Measurements from ENCODE around the gene ARHGDIB. TPM values are rescaled to one million over a fixed set of nuclear protein-coding genes. Genes with fewer than 3 reads are reported as not detected.
A peak's percentile ranks its signal among the peaks of the same experiment; 100 is the strongest.

The ARHGDIB gene
- total RNA-seq, 4 donors from 2014 or later = 17.1 to 290 (median 57.1) TPM

GRCh38 chr12:14956024-14956891 is 5.1 kb downstream of the ARHGDIB start:
- H3K4me3 ChIP-seq = peak overlapping the region in 1 of 4 donors; percentile 19
- H3K27me3 ChIP-seq = no peaks in the 10 kb centered on the region
- no peak for DNase-seq
- TF ChIP-seq POLR2A (IDR thresholded peaks at IDR 0.05) (no peak), CTCF (IDR thresholded peaks at IDR 0.05) (no peak)
- H3K4me1 ChIP-seq = peaks cover 0 to 17% (median 9%) of the 10 kb centered on the region in 4 donors
- peak overlapping the region; percentile 24 to 90 (median 56) for H3K27ac ChIP-seq
- H3K9me3 ChIP-seq = no peaks in the 10 kb centered on the region
- H3K36me3 ChIP-seq = no peaks in the 10 kb centered on the region

DNA sequence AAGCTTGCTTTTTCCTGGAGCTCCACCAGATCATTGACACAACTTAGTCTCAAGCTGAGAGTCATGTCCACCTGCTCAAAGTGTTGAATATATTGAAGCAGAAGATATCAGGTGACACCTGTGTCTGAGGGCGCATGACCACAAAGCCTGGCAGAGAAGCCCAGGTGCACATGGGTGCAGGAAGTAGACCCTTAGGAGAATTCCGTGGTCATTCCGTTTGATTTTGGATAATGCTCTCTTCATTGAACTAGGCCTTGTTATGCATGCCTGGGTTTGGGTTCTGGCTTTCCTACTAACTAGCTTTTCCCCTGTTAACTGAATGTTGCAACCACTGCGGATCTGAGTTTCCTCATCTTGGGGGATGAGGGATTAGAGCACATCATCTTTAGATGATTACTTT is 7.1 kb downstream of the ARHGDIB start:
- no peaks in the 10 kb centered on the region for H3K9me3 ChIP-seq
- no peak for TF ChIP-seq POLR2A (IDR thresholded peaks at IDR 0.05)
- no peak for TF ChIP-seq CTCF (IDR thresholded peaks at IDR 0.05)
- peak in 1 of 3 donors; percentile 56 for DNase-seq
- H3K27ac ChIP-seq = peak overlapping the region; percentile 13 to 90 (median 48)
- no peaks in the 10 kb centered on the region for H3K27me3 ChIP-seq
- H3K4me3 ChIP-seq = no peak overlapping the region
- no peaks in the 10 kb centered on the region for H3K36me3 ChIP-seq
- H3K4me1 ChIP-seq = peaks cover 0 to 21% (median 12%) of the 10 kb centered on the region in 4 donors

- Histone ChIP-seq H3K4me1 (peaks cover 0 to 25% (median 15%) of the 10 kb centered on the region in 4 donors), H3K9me3 (no peaks in the 10 kb centered on the region), H3K27ac (peak overlapping the region; percentile 13 to 90 (median 48)), H3K27me3 (no peaks in the 10 kb centered on the region), H3K4me3 (no peak overlapping the region), H3K36me3 (no peaks in the 10 kb centered on the region)
- DNase-seq = no peak
- TF ChIP-seq POLR2A (IDR thresholded peaks at IDR 0.05) (no peak), CTCF (IDR thresholded peaks at IDR 0.05) (no peak)
Observed at GRCh38 chr12:14953752-14954151, 7.6 kb downstream of the ARHGDIB start.

DNA sequence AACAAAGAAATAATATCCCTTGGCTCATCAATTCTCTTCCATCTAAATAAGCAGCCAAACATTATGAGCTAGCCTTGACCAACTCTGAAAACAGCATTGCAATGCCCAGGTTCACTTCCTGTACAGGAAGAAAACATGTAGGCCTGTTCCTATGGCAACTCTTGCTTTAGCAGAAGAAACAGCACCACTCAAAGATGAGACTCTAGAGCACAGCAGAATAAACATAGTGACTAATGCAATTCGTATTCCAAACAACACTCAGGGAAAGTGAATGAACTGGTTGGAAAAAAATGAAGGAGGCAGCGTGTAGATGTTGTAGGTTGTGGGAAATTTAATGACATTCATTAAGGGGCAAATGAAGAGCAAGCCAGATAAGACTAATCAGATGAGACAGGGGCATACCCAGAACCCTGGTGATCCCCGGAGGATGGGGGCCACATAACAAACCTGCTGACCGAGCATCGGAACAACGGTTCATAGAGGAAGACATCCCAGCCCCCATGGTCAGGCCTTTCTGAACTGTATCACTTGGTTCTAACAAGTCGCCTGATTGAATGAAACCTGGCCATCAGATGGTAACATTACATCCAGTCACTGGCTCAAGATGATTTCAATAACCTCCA is 9.0 kb downstream of the ARHGDIB start:
- Histone ChIP-seq H3K27me3 (no peaks in the 10 kb centered on the region), H3K36me3 (no peaks in the 10 kb centered on the region), H3K27ac (peak overlapping the region; percentile 13 to 90 (median 71)), H3K4me1 (peaks cover 0 to 31% (median 21%) of the 10 kb centered on the region in 4 donors), H3K9me3 (no peaks in the 10 kb centered on the region), H3K4me3 (no peak overlapping the region)
- TF ChIP-seq CTCF (IDR thresholded peaks at IDR 0.05) = no peak
- DNase-seq = peak in 1 of 3 donors; percentile 57

DNA sequence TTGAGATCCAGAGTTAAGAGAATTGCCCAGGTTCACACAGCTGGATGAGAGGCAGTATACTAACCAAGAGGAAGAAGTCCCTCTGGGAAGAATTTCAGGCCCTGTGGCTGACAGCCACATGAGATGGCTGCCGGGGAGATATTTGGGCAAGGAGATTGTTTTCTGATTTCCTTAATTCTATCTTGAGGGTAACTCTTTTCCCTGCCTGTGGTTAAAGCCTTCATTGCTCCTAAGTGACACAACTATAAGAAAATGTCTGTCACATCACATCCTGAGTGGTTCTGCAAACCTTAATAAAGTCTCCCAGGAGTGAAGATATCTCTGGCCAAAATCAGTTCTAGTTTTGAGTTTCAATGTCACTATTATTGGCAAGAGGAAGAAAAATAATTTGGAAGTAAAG is 9.6 kb downstream of the ARHGDIB start:
- Histone ChIP-seq H3K27ac (peak overlapping the region; percentile 30 to 90 (median 74)), H3K27me3 (no peaks in the 10 kb centered on the region), H3K4me3 (no peak overlapping the region), H3K36me3 (no peaks in the 10 kb centered on the region), H3K9me3 (no peaks in the 10 kb centered on the region), H3K4me1 (peaks cover 0 to 31% (median 18%) of the 10 kb centered on the region in 4 donors)
- TF ChIP-seq CTCF (IDR thresholded peaks at IDR 0.05) = no peak
- TF ChIP-seq POLR2A (IDR thresholded peaks at IDR 0.05) = no peak
- DNase-seq = no peak
